Upper lobe of left lung (tissue), 6 donors: ENCODE measurements around the gene PDLIM5. TPM values are rescaled to one million over a fixed set of nuclear protein-coding genes. Genes with fewer than 3 reads are reported as not detected.
A peak's percentile ranks its signal among the peaks of the same experiment; 100 is the strongest.
"Not testable (repeated sequence)": the region's sequence is repeated elsewhere in the genome, so short reads cannot be mapped to it uniquely, and the experiment has no call there.

Experiments
- ATAC-seq, 2 donors: fragments of 200-7000 bp; cut with Tn5 transposase; one replicate each; pipeline ENCODE4 v1.9.1; 2022; ENCODE audit warnings: mild to moderate bottlenecking in 2 of 2, moderate library complexity in 2 of 2; ENCODE audit not compliant: low FRiP score in 2 of 2
- DNase-seq, 2 donors: peaks; one replicate each; pipeline ENCODE4 v3.0.0-alpha.2; 2019 to 2020
- H3K27ac ChIP-seq, 4 donors: fragments of 200-600 bp; sonication (generic); one replicate each; pipeline ENCODE4 v1.5.1; 2016 to 2019
- H3K27me3 ChIP-seq, 4 donors: fragments of 200-600 bp; sonication (generic); one replicate each; pipeline ENCODE4 v1.5.1; 2017 to 2019
- H3K36me3 ChIP-seq, 4 donors: fragments of 200-600 bp; sonication (generic); one replicate each; pipeline ENCODE4 v1.5.1; 2016 to 2019
- H3K4me1 ChIP-seq, 4 donors: fragments of 200-600 bp; sonication (generic); one replicate each; pipeline ENCODE4 v1.5.1; 2018 to 2019
- H3K4me3 ChIP-seq, 4 donors: fragments of 200-600 bp; sonication (generic); one replicate each; pipeline ENCODE4 v1.5.1; 2017 to 2019; ENCODE audit warnings: mild to moderate bottlenecking in 2 of 4, moderate library complexity in 1 of 4
- H3K9me3 ChIP-seq, 4 donors: fragments of 200-600 bp; sonication (generic); one replicate each; pipeline ENCODE4 v1.5.1; 2018 to 2019
- CTCF ChIP-seq, 6 experiments: fragments of 450-650 bp in 4 of 6; fragments of 200-600 bp in 2 of 6; sonication (generic) in 2 of 6; IDR thresholded peaks; one replicate each; pipeline ENCODE4 v1.5.1; 2016 to 2019; ENCODE audit warnings: antibody characterized with exemption in 6 of 6
- EP300 ChIP-seq, 4 donors: sonication (generic); formaldehyde crosslinking; IDR thresholded peaks; one replicate each; pipeline ENCODE4 v1.5.1; 2017; ENCODE audit warnings: antibody characterized with exemption in 4 of 4, control low read depth in 2 of 4
- POLR2A ChIP-seq, 4 donors: fragments of 450-650 bp; IDR thresholded peaks; one replicate each; pipeline ENCODE4 v1.5.1; 2016 to 2017; ENCODE audit warnings: antibody characterized with exemption in 4 of 4, mild to moderate bottlenecking in 2 of 4
- POLR2AphosphoS5 ChIP-seq, 2 donors: sonication (generic); formaldehyde crosslinking; IDR thresholded peaks; one replicate each; pipeline ENCODE4 v1.5.1; 2017; ENCODE audit warnings: antibody characterized with exemption in 2 of 2
- WGBS, 2 donors: methylation state at CpG; one replicate each; pipeline ENCODE4 v1.1.5; 2017 to 2018; 5-methylcytosine and 5-hydroxymethylcytosine counted together
- total RNA-seq, 6 donors: library from RNA; depleted of rRNA in 4 of 6; stranded (reverse); fragments of >200 nt in 4 of 6; gene quantifications; one replicate each; pipeline versions ENCODE4 v1.1.0 to v1.2.1, GENCODE V29; 2016 to 2021
- donor health status: DM: no; HTN: no; CAD: no; lungs with moderate emphysema.
- donor health status: DM: no; HTN: yes; CAD: no; lungs with severe emphysema.

PDLIM5 gene
- total RNA-seq, 6 donors from 2014 or later, result 24.1 to 105 (median 73.0) TPM

DNA sequence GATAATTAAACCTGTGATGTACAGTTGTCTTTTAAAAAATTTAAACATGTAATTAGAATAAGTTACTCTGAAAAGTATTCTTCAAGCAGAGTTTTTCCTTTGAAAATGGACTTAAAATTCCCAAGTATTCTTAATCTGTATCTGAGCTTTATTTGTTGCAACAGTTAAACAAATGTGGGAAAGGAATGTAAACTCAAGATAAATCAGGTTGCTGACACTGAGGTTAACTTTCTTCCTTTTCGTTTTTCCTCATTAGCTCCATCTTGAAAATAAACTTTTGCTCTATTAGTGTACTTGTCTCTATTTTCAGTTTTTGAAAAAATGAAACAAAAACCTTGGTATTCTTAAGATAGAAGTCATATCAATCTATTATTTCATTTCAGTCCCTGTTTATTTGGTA is 161.5 kb downstream of the PDLIM5 start:
- no peaks in the 10 kb centered on the region for H3K9me3 ChIP-seq
- WGBS, 2 donors, result 53 to 63% methylated on average over 1 of the region's 1 CpG
- H3K4me3 ChIP-seq, result no peak overlapping the region
- ATAC-seq (no peak), DNase-seq (no peak)
- TF ChIP-seq EP300 (IDR thresholded peaks at IDR 0.05) (no peak), CTCF (IDR thresholded peaks at IDR 0.05) (no peak), POLR2AphosphoS5 (IDR thresholded peaks at IDR 0.05) (no peak), POLR2A (IDR thresholded peaks at IDR 0.05) (no peak)
- peaks cover 0 to 5% (median 0%) of the 10 kb centered on the region in 4 donors for H3K36me3 ChIP-seq
- peaks cover 0 to 5% (median 0%) of the 10 kb centered on the region in 4 donors for H3K4me1 ChIP-seq
- H3K27me3 ChIP-seq, result no peaks in the 10 kb centered on the region
- no peak overlapping the region for H3K27ac ChIP-seq

DNA sequence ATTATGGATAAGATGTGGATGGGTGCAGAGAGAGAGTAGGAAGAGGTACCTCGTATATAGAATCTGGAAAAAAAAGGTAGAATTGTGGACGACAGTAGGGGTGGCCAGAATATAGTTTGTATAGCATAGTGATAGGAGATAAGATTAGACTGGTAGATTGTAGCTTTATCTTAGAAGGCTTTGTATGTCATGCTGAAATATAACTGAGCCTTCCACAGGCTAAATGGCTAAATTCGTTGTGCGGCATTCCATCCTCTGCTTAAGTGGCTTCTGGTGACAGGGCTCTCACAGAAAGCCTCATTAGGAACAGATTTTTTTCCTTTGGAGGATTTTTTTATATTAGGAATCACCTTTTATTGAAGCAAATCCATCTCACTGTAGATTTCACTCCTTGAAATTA is 163.7 kb downstream of the PDLIM5 start:
- peaks cover 0 to 25% (median 5%) of the 10 kb centered on the region in 4 donors for H3K36me3 ChIP-seq
- no peak overlapping the region for H3K4me3 ChIP-seq
- no peak overlapping the region for H3K27ac ChIP-seq
- H3K9me3 ChIP-seq, result no peaks in the 10 kb centered on the region
- 70 to 91% methylated on average over 4 of the region's 4 CpGs for WGBS, 2 donors
- no peak for DNase-seq
- no peak for ATAC-seq
- H3K4me1 ChIP-seq, result peaks cover 0 to 5% (median 0%) of the 10 kb centered on the region in 4 donors
- H3K27me3 ChIP-seq, result no peaks in the 10 kb centered on the region
- no peak for TF ChIP-seq EP300 (IDR thresholded peaks at IDR 0.05)

- TF ChIP-seq CTCF (IDR thresholded peaks at IDR 0.05), result peak; percentile 21 to 72 (median 57)
- no peak for TF ChIP-seq POLR2AphosphoS5 (IDR thresholded peaks at IDR 0.05)
- H3K9me3 ChIP-seq, result no peaks in the 10 kb centered on the region
- H3K36me3 ChIP-seq, result peaks cover 0 to 27% (median 8%) of the 10 kb centered on the region in 4 donors
- H3K27me3 ChIP-seq, result no peaks in the 10 kb centered on the region
- no peak overlapping the region for H3K27ac ChIP-seq
- peak in 1 of 2 donors; percentile 60 for ATAC-seq
- DNase-seq, result no peak
- WGBS, 2 donors, result 34% methylated on average over 6 of the region's 6 CpGs
- no peak overlapping the region for H3K4me3 ChIP-seq
- no peaks in the 10 kb centered on the region for H3K4me1 ChIP-seq
Measured at GRCh38 chr4:94621491-94622080, 169.8 kb downstream of the PDLIM5 start.

- Histone ChIP-seq H3K27ac (no peak overlapping the region), H3K4me1 (no peaks in the 10 kb centered on the region), H3K27me3 (no peaks in the 10 kb centered on the region), H3K4me3 (no peak overlapping the region), H3K36me3 (peaks cover 0 to 22% (median 8%) of the 10 kb centered on the region in 4 donors), H3K9me3 (no peaks in the 10 kb centered on the region)
- ATAC-seq (no peak), DNase-seq (no peak)
- WGBS, 2 donors, result 70 to 88% methylated on average over 3 of the region's 3 CpGs
- TF ChIP-seq POLR2A (IDR thresholded peaks at IDR 0.05), result no peak
- TF ChIP-seq CTCF (IDR thresholded peaks at IDR 0.05), result no peak
- no peak for TF ChIP-seq EP300 (IDR thresholded peaks at IDR 0.05)
- TF ChIP-seq POLR2AphosphoS5 (IDR thresholded peaks at IDR 0.05), result no peak
Measured at GRCh38 chr4:94623126-94623911, 171.6 kb downstream of the PDLIM5 start.

DNA sequence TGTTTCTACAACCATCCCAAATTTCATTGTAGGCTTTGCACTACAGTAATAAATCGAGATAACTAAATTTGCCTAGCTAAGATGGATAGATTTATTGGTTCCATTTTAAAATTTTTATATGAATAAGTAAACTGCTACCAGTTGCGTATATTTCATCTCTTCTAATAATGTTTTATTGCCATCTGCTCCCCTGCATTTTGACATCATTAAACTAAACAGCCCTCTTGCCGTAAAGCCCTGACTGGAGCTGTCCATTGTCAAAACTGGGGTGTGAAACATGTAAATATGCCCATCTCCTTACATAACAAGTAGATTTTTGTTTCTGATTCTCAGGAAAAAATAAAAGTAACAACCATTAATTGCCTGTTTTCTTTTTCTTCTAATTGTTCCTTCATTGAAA is 175.2 kb downstream of the PDLIM5 start:
- DNase-seq, result no peak
- WGBS, 2 donors, result 94 to 95% methylated on average over 3 of the region's 3 CpGs
- Histone ChIP-seq H3K27me3 (no peaks in the 10 kb centered on the region), H3K4me1 (no peaks in the 10 kb centered on the region), H3K4me3 (no peak overlapping the region), H3K36me3 (peaks cover 0 to 4% (median 1%) of the 10 kb centered on the region in 4 donors), H3K27ac (no peak overlapping the region), H3K9me3 (no peaks in the 10 kb centered on the region)
- no peak for TF ChIP-seq EP300 (IDR thresholded peaks at IDR 0.05)
- ATAC-seq, result no peak

DNA sequence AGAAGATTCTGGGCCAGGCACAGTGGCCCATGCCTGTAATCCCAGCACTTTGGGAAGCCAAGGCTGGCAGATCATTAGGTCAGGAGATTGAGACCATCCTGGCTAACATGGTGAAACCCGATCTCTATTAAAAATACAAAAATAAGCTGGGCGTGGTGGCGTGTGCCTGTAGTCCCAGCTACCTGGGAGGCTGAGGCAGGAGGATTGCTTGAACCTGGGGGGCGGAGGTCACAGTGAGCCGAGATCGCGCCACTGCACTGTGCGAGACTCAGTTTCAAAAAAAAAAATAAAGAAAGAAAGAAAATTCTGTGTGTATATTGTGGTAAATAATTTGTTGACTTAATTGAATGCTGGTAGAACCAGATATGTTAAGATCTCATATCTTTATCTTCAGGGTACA is 177.3 kb downstream of the PDLIM5 start:
- not testable (repeated sequence) for H3K27me3 ChIP-seq

More for the DNA sequence above, 177.3 kb downstream of the PDLIM5 start:
- WGBS, 2 donors, result 96 to 98% methylated on average over 8 of the region's 8 CpGs
- not testable (repeated sequence) for H3K9me3 ChIP-seq, H3K4me1 ChIP-seq, ATAC-seq, DNase-seq, H3K4me3 ChIP-seq, H3K27ac ChIP-seq, H3K36me3 ChIP-seq
